A549 (cell line): ENCODE results near the gene CALML5. TPM values are rescaled to one million over a fixed set of nuclear protein-coding genes. Genes with fewer than 3 reads are reported as not detected.
A peak's percentile ranks its signal among the peaks of the same experiment; 100 is the strongest.
"Not testable (repeated sequence)": the region's sequence is repeated elsewhere in the genome, so short reads cannot be mapped to it uniquely, and the experiment has no call there.

Experiments
- ATAC-seq, 2 experiments: fragments of 200-7000 bp in 1 of 2; fragments of >200 bp in 1 of 2; cut with Nextera tagmentation in 1 of 2; cut with Tn5 transposase in 1 of 2; 3 replicates each; pipeline versions ENCODE4 v1.8.0 to v1.9.1; 2018 to 2020; ENCODE audit warnings: mild to moderate bottlenecking in 1 of 2, moderate library complexity in 1 of 2
- CTCF ChIA-PET: fragments of 300-600 bp; sonication (Branson Sonifier 250); formaldehyde crosslinking; extraction: SDS; loops from one replicate; lab custom pipeline; 2021; ENCODE audit warnings: antibody characterized with exemption, inconsistent platforms; lab: Yijun Ruan, JAX
- POLR2A ChIA-PET: fragments of 350-600 bp; formaldehyde crosslinking; extraction: SDS; loops from one replicate; lab custom pipeline; 2021; ENCODE audit warnings: antibody characterized with exemption, inconsistent platforms; lab: Yijun Ruan, JAX
- DNase-seq, 2 experiments: peaks; one replicate each; pipeline versions ENCODE4 v3.0.0 to v3.0.0-alpha.2; 2011 to 2016; ENCODE audit warnings: low read depth in 1 of 2, low spot score in 1 of 2
- FAIRE-seq: peaks from 2 replicates; lab custom pipeline; 2011; peaks lifted over from hg19 to GRCh38; lab: Jason Lieb, UNC
- H3K27ac ChIP-seq, 2 experiments: fragments of >200 bp; sonication (Bioruptor Twin); formaldehyde crosslinking; 3 replicates each; pipeline ENCODE4 v1.5.1; 2016 to 2017
- H3K4me1 ChIP-seq: fragments of >200 bp; sonication (Bioruptor Twin); formaldehyde crosslinking; 3 replicates; pipeline ENCODE4 v1.6.1; 2016
- H3K4me2 ChIP-seq: fragments of >200 bp; sonication (Bioruptor Twin); formaldehyde crosslinking; 3 replicates; pipeline ENCODE4 v1.6.1; 2016
- H3K4me3 ChIP-seq: fragments of >200 bp; sonication (Bioruptor Twin); formaldehyde crosslinking; 3 replicates; pipeline ENCODE4 v1.5.1; 2016
- H3K9me3 ChIP-seq: fragments of >200 bp; sonication (Bioruptor Twin); formaldehyde crosslinking; 3 replicates; pipeline ENCODE4 v1.6.1; 2016
- ATOH8 ChIP-seq: fragments of 250-450 bp; sonication (Bioruptor Pico); IDR thresholded peaks from 2 replicates; pipeline ENCODE4 v1.5.0; 2020; ENCODE audit warnings: low read depth, mild to moderate bottlenecking, moderate library complexity
- CBX8 ChIP-seq: fragments of 200-600 bp; sonication (generic); IDR thresholded peaks from 2 replicates; pipeline ENCODE4 v1.6.1; 2016
- CEBPB ChIP-seq, 2 experiments: fragments of >200 bp in 1 of 2; sonication (Bioruptor Twin) in 1 of 2; formaldehyde crosslinking in 1 of 2; IDR thresholded peaks; 2 replicates each; pipeline ENCODE4 v1.6.1; 2012 to 2016
- CHD2 ChIP-seq: fragments of 150-350 bp; IDR thresholded peaks from 2 replicates; pipeline ENCODE4 v1.6.1; 2014; ENCODE audit warnings: low read length; ENCODE audit not compliant: partially characterized antibody
- CHD4 ChIP-seq: fragments of 200-600 bp; sonication (generic); IDR thresholded peaks from 2 replicates; pipeline ENCODE4 v1.6.1; 2016; ENCODE audit warnings: antibody characterized with exemption, mild to moderate bottlenecking, borderline replicate concordance
- EHF ChIP-seq: fragments of 250-450 bp; sonication (Bioruptor Pico); IDR thresholded peaks from 2 replicates; pipeline ENCODE4 v1.5.0; 2020; ENCODE audit warnings: mild to moderate bottlenecking
- EHMT2 ChIP-seq: fragments of 200-600 bp; sonication (generic); IDR thresholded peaks from 2 replicates; pipeline ENCODE4 v1.6.1; 2016; ENCODE audit warnings: antibody characterized with exemption, low read depth, mild to moderate bottlenecking, moderate library complexity
- EP300 ChIP-seq, 2 experiments: fragments of >200 bp; sonication (Bioruptor Twin); formaldehyde crosslinking; IDR thresholded peaks; 2 replicates in 1 of 2; 3 replicates in 1 of 2; pipeline ENCODE4 v1.6.1; 2016 to 2017
- FOSB ChIP-seq: fragments of 250-450 bp; sonication (Bioruptor Pico); IDR thresholded peaks from 2 replicates; pipeline ENCODE4 v1.5.0; 2020; ENCODE audit warnings: mild to moderate bottlenecking, moderate library complexity
- FOSL2 ChIP-seq, 2 experiments: fragments of 450-650 bp in 1 of 2; fragments of >200 bp in 1 of 2; sonication (Bioruptor Twin) in 1 of 2; formaldehyde crosslinking; IDR thresholded peaks; 2 replicates each; pipeline versions ENCODE4 v1.5.0 to v1.6.1; 2016 to 2020; ENCODE audit warnings: mild to moderate bottlenecking in 1 of 2, moderate library complexity in 1 of 2
- GATA3 ChIP-seq: IDR thresholded peaks from 2 replicates; pipeline ENCODE4 v1.6.1; 2012; ENCODE audit warnings: borderline replicate concordance
- HOXB13 ChIP-seq: fragments of 250-450 bp; sonication (Bioruptor Pico); IDR thresholded peaks from 2 replicates; pipeline ENCODE4 v1.5.0; 2020; ENCODE audit warnings: low read depth, mild to moderate bottlenecking, moderate library complexity
- JUN ChIP-seq, 2 experiments: fragments of >200 bp; sonication (Bioruptor Twin); formaldehyde crosslinking; IDR thresholded peaks; 2 replicates in 1 of 2; 3 replicates in 1 of 2; pipeline ENCODE4 v1.6.1; 2016 to 2017
- MAZ ChIP-seq: fragments of 150-350 bp; IDR thresholded peaks from 2 replicates; pipeline ENCODE4 v1.6.1; 2014; ENCODE audit warnings: antibody characterized with exemption, low read depth, low read length, borderline replicate concordance
- NFE2L2 ChIP-seq: fragments of 150-350 bp; conservative IDR thresholded peaks from 2 replicates; pipeline ENCODE4 v1.6.1; 2014; ENCODE audit warnings: low read length
- NPAS2 ChIP-seq: fragments of 250-450 bp; sonication (Bioruptor Pico); IDR thresholded peaks from 2 replicates; pipeline ENCODE4 v1.8.0; 2022; ENCODE audit warnings: mild to moderate bottlenecking, moderate library complexity, borderline replicate concordance
- RAD21 ChIP-seq, 2 experiments: fragments of >200 bp in 1 of 2; sonication (Bioruptor Twin) in 1 of 2; formaldehyde crosslinking in 1 of 2; IDR thresholded peaks in 1 of 2; conservative IDR thresholded peaks in 1 of 2; 2 replicates in 1 of 2; 3 replicates in 1 of 2; pipeline ENCODE4 v1.6.1; 2012 to 2018; ENCODE audit warnings: inconsistent platforms in 1 of 2
- RNF2 ChIP-seq: fragments of 200-600 bp; sonication (generic); IDR thresholded peaks from 2 replicates; pipeline ENCODE4 v1.6.1; 2016; ENCODE audit warnings: low read depth, mild to moderate bottlenecking, antibody characterized with exemption, moderate library complexity, borderline replicate concordance
- TP53 ChIP-seq: fragments of 250-450 bp; sonication (Bioruptor Pico); IDR thresholded peaks from 2 replicates; pipeline ENCODE4 v1.5.0; 2021; ENCODE audit warnings: mild to moderate bottlenecking, moderate library complexity
- USF2 ChIP-seq: fragments of 450-650 bp; IDR thresholded peaks from 2 replicates; pipeline ENCODE4 v1.6.1; 2014; ENCODE audit warnings: antibody characterized with exemption
- ZC3H11A ChIP-seq: fragments of 450-650 bp; IDR thresholded peaks from 2 replicates; pipeline ENCODE4 v1.6.1; 2014; ENCODE audit warnings: antibody characterized with exemption, mild to moderate bottlenecking
- WGBS: methylation state at CpG from one replicate; pipeline ENCODE4 v1.1.6; 2017; ENCODE audit errors: missing lambda C conversion rate; 5-methylcytosine and 5-hydroxymethylcytosine counted together
- polyA plus RNA-seq, 4 experiments: library from polyadenylated mRNA; depleted of rRNA in 3 of 4; stranded (reverse); fragments of >200 nt; fragmentation: RNase III in 1 of 4; extraction: RNeasy Plus Mini Kit Qiagen cat#74134 plus additional on column Dnase treatment in 1 of 4; gene quantifications; 2 replicates in 3 of 4; 3 replicates in 1 of 4; pipeline ENCODE4 v1.2.3, GENCODE V29; 2011 to 2017

Gene CALML5
- polyA plus RNA-seq, 2 of the 4 experiments (the other 2 are of a cell fraction) = not detected

GRCh38 chr10:5477948-5478693, 21.2 kb downstream of the CALML5 start (continued):
- TF ChIP-seq FOSL2 (IDR thresholded peaks at IDR 0.05) (no peak), FOSL2 (CRISPR knock-in tag; IDR thresholded peaks at IDR 0.05) (no peak), NPAS2 (CRISPR knock-in tag) (no peak), ZC3H11A (no peak), RNF2 (no peak), USF2 (no peak), EP300 (IDR thresholded peaks at IDR 0.05) (no peak)

- H3K9me3 ChIP-seq = no peaks in the 10 kb centered on the region
- TF ChIP-seq CBX8 = no peak
- no peak for TF ChIP-seq FOSB
- TF ChIP-seq RAD21 (conservative IDR thresholded peaks at IDR 0.05 in 1 of 2, IDR thresholded peaks at IDR 0.05 in 1 of 2) = no peak
- TF ChIP-seq GATA3 = no peak
- TF ChIP-seq EHMT2 = no peak
- TF ChIP-seq EHF (CRISPR knock-in tag) = no peak
- no peak for TF ChIP-seq MAZ
- no peak for TF ChIP-seq CHD2
- TF ChIP-seq CEBPB (IDR thresholded peaks at IDR 0.05) = no peak
- no peak for TF ChIP-seq ZC3H11A
- no peak for TF ChIP-seq HOXB13
- TF ChIP-seq EP300 (IDR thresholded peaks at IDR 0.05) = no peak
- TF ChIP-seq NPAS2 (CRISPR knock-in tag) = no peak
- TF ChIP-seq ATOH8 (CRISPR knock-in tag) = no peak
- no peak for TF ChIP-seq CHD4
- no peak for TF ChIP-seq TP53 (CRISPR knock-in tag)
- TF ChIP-seq RNF2 = no peak
- TF ChIP-seq NFE2L2 = no peak
- no peak for TF ChIP-seq JUN (IDR thresholded peaks at IDR 0.05)
- ATAC-seq (no peak), DNase-seq (no peak), FAIRE-seq (no peak)
- no peak overlapping the region for H3K4me3 ChIP-seq
- ChIA-PET CTCF (interaction anchor here (0.7 to 1.6 kb wide), 4 partner anchors 32 to 167 kb away, joined by 3 to 5 read pairs (median 4); no protein-coding TSS in a partner anchor), POLR2A (no interaction called here)
- peaks cover 3% of the 10 kb centered on the region; the same call in 1 of the 3 replicates for H3K4me1 ChIP-seq
- H3K27ac ChIP-seq = no peak overlapping the region
- no peak overlapping the region for H3K4me2 ChIP-seq
- 92% methylated on average over 13 of the region's 13 CpGs for WGBS
These were observed 22.3 kb downstream of the CALML5 start for GRCh38 chr10:5476918-5477525.

GRCh38 chr10:5475974-5476807, 23.2 kb downstream of the CALML5 start:
- POLR2A ChIA-PET, H3K4me1 ChIP-seq, FAIRE-seq, H3K4me3 ChIP-seq, ATAC-seq, DNase-seq, H3K4me2 ChIP-seq, H3K9me3 ChIP-seq, H3K27ac ChIP-seq: not testable (repeated sequence)
- 89% methylated on average over 12 of the region's 12 CpGs for WGBS
- CTCF ChIA-PET = interaction anchor here (0.7 to 1.6 kb wide), 3 partner anchors 33 to 168 kb away, joined by 3 to 5 read pairs (median 4); no protein-coding TSS in a partner anchor

- H3K4me1 ChIP-seq, H3K4me2 ChIP-seq, H3K9me3 ChIP-seq, POLR2A ChIA-PET, H3K4me3 ChIP-seq, ATAC-seq, FAIRE-seq, DNase-seq, CTCF ChIA-PET: not testable (repeated sequence)
- WGBS = 83% methylated on average over 6 of the region's 8 CpGs
- 0 out of 6 replicates have a peak overlapping the region, but pooled peaks of 1 of the 2 experiments have one; percentile 28 for H3K27ac ChIP-seq
These were observed 24.3 kb downstream of the CALML5 start for GRCh38 chr10:5475088-5475487.
